Measurements from ENCODE around the gene NT5C3B.

NT5C3B gene

GRCh38 chr17:41873559-41874292 lies 37.7 kb upstream of the NT5C3B start:
- H3K4me3 ChIP-seq (ENCODE audit: low read depth, low read length) = no peak overlapping the region
- H3K27ac ChIP-seq = no peak overlapping the region
- H3K27me3 ChIP-seq (ENCODE audit: control insufficient read depth, insufficient read depth, low read length) = no peaks in the 10 kb centered on the region
- H3K4me1 ChIP-seq = no peaks in the 10 kb centered on the region
- H3K79me2 ChIP-seq = no peaks in the 10 kb centered on the region
- H3K9ac ChIP-seq = no peak overlapping the region
- no peak overlapping the region for H3K4me2 ChIP-seq (ENCODE audit: low read length)
- no peak overlapping the region for H2AFZ ChIP-seq
- no peaks in the 10 kb centered on the region for H3K9me3 ChIP-seq (ENCODE audit: control insufficient read depth, low read length)
- no peaks in the 10 kb centered on the region for H3K36me3 ChIP-seq (ENCODE audit: control insufficient read depth, insufficient read depth, low read length)
- TF ChIP-seq CTCF (IDR thresholded peaks at IDR 0.05) = no peak

- H3K9me3 ChIP-seq (ENCODE audit: control insufficient read depth, low read length) = no peaks in the 10 kb centered on the region
- no peak overlapping the region for H3K4me3 ChIP-seq (ENCODE audit: low read depth, low read length)
- no peak overlapping the region for H3K27ac ChIP-seq
- H3K27me3 ChIP-seq (ENCODE audit: control insufficient read depth, insufficient read depth, low read length) = no peaks in the 10 kb centered on the region
- H3K4me2 ChIP-seq (ENCODE audit: low read length) = no peak overlapping the region
- no peak overlapping the region for H3K9ac ChIP-seq
- H3K4me1 ChIP-seq = no peaks in the 10 kb centered on the region
- no peaks in the 10 kb centered on the region for H3K36me3 ChIP-seq (ENCODE audit: control insufficient read depth, insufficient read depth, low read length)
- H2AFZ ChIP-seq = no peak overlapping the region
- no peaks in the 10 kb centered on the region for H3K79me2 ChIP-seq
- TF ChIP-seq CTCF (IDR thresholded peaks at IDR 0.05) = no peak
Measured at GRCh38 chr17:41871789-41872188, 35.8 kb upstream of the NT5C3B start.

- Histone ChIP-seq H3K4me3 (ENCODE audit: low read depth, low read length) (no peak overlapping the region), H2AFZ (no peak overlapping the region), H3K9ac (no peak overlapping the region), H3K27ac (no peak overlapping the region), H3K27me3 (ENCODE audit: control insufficient read depth, insufficient read depth, low read length) (no peaks in the 10 kb centered on the region), H3K36me3 (ENCODE audit: control insufficient read depth, insufficient read depth, low read length) (no peaks in the 10 kb centered on the region), H3K4me1 (no peaks in the 10 kb centered on the region), H3K9me3 (ENCODE audit: control insufficient read depth, low read length) (no peaks in the 10 kb centered on the region), H3K4me2 (ENCODE audit: low read length) (no peak overlapping the region), H3K79me2 (no peaks in the 10 kb centered on the region)
- no peak for TF ChIP-seq CTCF (IDR thresholded peaks at IDR 0.05)
Measured at GRCh38 chr17:41870627-41871026, 34.6 kb upstream of the NT5C3B start.

GRCh38 chr17:41870097-41870496 lies 34.1 kb upstream of the NT5C3B start:
- Histone ChIP-seq H3K9ac (no peak overlapping the region), H3K9me3 (ENCODE audit: control insufficient read depth, low read length) (no peaks in the 10 kb centered on the region), H3K79me2 (no peaks in the 10 kb centered on the region), H3K4me3 (ENCODE audit: low read depth, low read length) (no peak overlapping the region), H3K4me1 (no peaks in the 10 kb centered on the region), H3K36me3 (ENCODE audit: control insufficient read depth, insufficient read depth, low read length) (no peaks in the 10 kb centered on the region), H3K27me3 (ENCODE audit: control insufficient read depth, insufficient read depth, low read length) (no peaks in the 10 kb centered on the region), H3K27ac (no peak overlapping the region), H3K4me2 (ENCODE audit: low read length) (no peak overlapping the region), H2AFZ (no peak overlapping the region)
- TF ChIP-seq CTCF (IDR thresholded peaks at IDR 0.05) = no peak

GRCh38 chr17:41869426-41869825 lies 33.4 kb upstream of the NT5C3B start:
- no peak overlapping the region for H2AFZ ChIP-seq
- no peak overlapping the region for H3K27ac ChIP-seq
- no peak overlapping the region for H3K4me2 ChIP-seq (ENCODE audit: low read length)
- no peak for TF ChIP-seq CTCF (IDR thresholded peaks at IDR 0.05)
- H3K9me3 ChIP-seq (ENCODE audit: control insufficient read depth, low read length) = no peaks in the 10 kb centered on the region
- H3K4me1 ChIP-seq = no peaks in the 10 kb centered on the region
- H3K9ac ChIP-seq = no peak overlapping the region
- no peaks in the 10 kb centered on the region for H3K36me3 ChIP-seq (ENCODE audit: control insufficient read depth, insufficient read depth, low read length)
- H3K27me3 ChIP-seq (ENCODE audit: control insufficient read depth, insufficient read depth, low read length) = no peaks in the 10 kb centered on the region
- H3K4me3 ChIP-seq (ENCODE audit: low read depth, low read length) = no peak overlapping the region
- peaks cover 4% of the 10 kb centered on the region for H3K79me2 ChIP-seq

All from parathyroid adenoma (tissue), 2 donors.